ENCODE results near the gene TANC1. TPM values are rescaled to one million over a fixed set of nuclear protein-coding genes. Genes with fewer than 3 reads are reported as not detected.

TANC1 gene
- total and polyA plus RNA-seq, 4 donors, result 7.8 to 58.3 (median 48.0) TPM

- no peaks in the 10 kb centered on the region for H3K36me3 ChIP-seq (ENCODE audit: control insufficient read depth in 1 of 2, insufficient read depth in 2 of 2, low read length in 1 of 2)
- no peak overlapping the region for H3K4me3 ChIP-seq (ENCODE audit: low read length in 2 of 2)
- H3K27me3 ChIP-seq (ENCODE audit: control insufficient read depth in 1 of 2, insufficient read depth in 2 of 2, low read length in 1 of 2), result no peaks in the 10 kb centered on the region
- H3K4me1 ChIP-seq (ENCODE audit: control insufficient read depth in 1 of 2, insufficient read depth in 2 of 2, low read length in 2 of 2), result no peaks in the 10 kb centered on the region
- intact Hi-C loops (cut with DNase I), result no loop called here
- no peak overlapping the region for H3K27ac ChIP-seq (ENCODE audit: low read depth in 1 of 2, low read length in 2 of 2)
- 31 to 64% methylated on average over 2 of the region's 2 CpGs for WGBS, 2 donors
- no peaks in the 10 kb centered on the region for H3K9me3 ChIP-seq (ENCODE audit: control insufficient read depth, low read length)
- no peak for ATAC-seq (ENCODE audit: low FRiP score)
- DNase-seq, result no peak
Observed at GRCh38 chr2:159256159-159256558, 287.7 kb downstream of the TANC1 start.

- 67 to 80% methylated on average over 6 of the region's 6 CpGs for WGBS, 2 donors
- no peak for DNase-seq
- no peaks in the 10 kb centered on the region for H3K27me3 ChIP-seq (ENCODE audit: control insufficient read depth in 1 of 2, insufficient read depth in 2 of 2, low read length in 1 of 2)
- no peak overlapping the region for H3K27ac ChIP-seq (ENCODE audit: low read depth in 1 of 2, low read length in 2 of 2)
- H3K9me3 ChIP-seq (ENCODE audit: control insufficient read depth, low read length), result no peaks in the 10 kb centered on the region
- H3K36me3 ChIP-seq (ENCODE audit: control insufficient read depth in 1 of 2, insufficient read depth in 2 of 2, low read length in 1 of 2), result no peaks in the 10 kb centered on the region
- H3K4me1 ChIP-seq (ENCODE audit: control insufficient read depth in 1 of 2, insufficient read depth in 2 of 2, low read length in 2 of 2), result peaks cover 0 to 2% of the 10 kb centered on the region in 2 donors
- intact Hi-C loops (cut with DNase I), result no loop called here
- no peak overlapping the region for H3K4me3 ChIP-seq (ENCODE audit: low read length in 2 of 2)
- ATAC-seq (ENCODE audit: low FRiP score), result no peak
Observed at GRCh38 chr2:159262226-159262625, 293.8 kb downstream of the TANC1 start.

- DNase-seq (no peak), ATAC-seq (ENCODE audit: low FRiP score) (no peak)
- Histone ChIP-seq H3K27ac (ENCODE audit: low read depth in 1 of 2, low read length in 2 of 2) (no peak overlapping the region), H3K36me3 (ENCODE audit: control insufficient read depth in 1 of 2, insufficient read depth in 2 of 2, low read length in 1 of 2) (no peaks in the 10 kb centered on the region), H3K4me1 (ENCODE audit: control insufficient read depth in 1 of 2, insufficient read depth in 2 of 2, low read length in 2 of 2) (peaks cover 0 to 2% of the 10 kb centered on the region in 2 donors), H3K4me3 (ENCODE audit: low read length in 2 of 2) (no peak overlapping the region), H3K27me3 (ENCODE audit: control insufficient read depth in 1 of 2, insufficient read depth in 2 of 2, low read length in 1 of 2) (no peaks in the 10 kb centered on the region), H3K9me3 (ENCODE audit: control insufficient read depth, low read length) (no peaks in the 10 kb centered on the region)
- 86 to 87% methylated on average over 5 of the region's 5 CpGs for WGBS, 2 donors
- intact Hi-C loops (cut with DNase I), result no loop called here
Observed at GRCh38 chr2:159262904-159263303, 294.5 kb downstream of the TANC1 start.

- H3K9me3 ChIP-seq (ENCODE audit: control insufficient read depth, low read length), result no peaks in the 10 kb centered on the region
- no peaks in the 10 kb centered on the region for H3K27me3 ChIP-seq (ENCODE audit: control insufficient read depth in 1 of 2, insufficient read depth in 2 of 2, low read length in 1 of 2)
- H3K36me3 ChIP-seq (ENCODE audit: control insufficient read depth in 1 of 2, insufficient read depth in 2 of 2, low read length in 1 of 2), result no peaks in the 10 kb centered on the region
- 48 to 59% methylated on average over 1 of the region's 1 CpG for WGBS, 2 donors
- H3K4me1 ChIP-seq (ENCODE audit: control insufficient read depth in 1 of 2, insufficient read depth in 2 of 2, low read length in 2 of 2), result peaks cover 0 to 2% of the 10 kb centered on the region in 2 donors
- DNase-seq, result no peak
- H3K27ac ChIP-seq (ENCODE audit: low read depth in 1 of 2, low read length in 2 of 2), result no peak overlapping the region
- ATAC-seq (ENCODE audit: low FRiP score), result no peak
- intact Hi-C loops (cut with DNase I), result no loop called here
- H3K4me3 ChIP-seq (ENCODE audit: low read length in 2 of 2), result no peak overlapping the region
Observed at GRCh38 chr2:159265171-159265576, 296.7 kb downstream of the TANC1 start.

- H3K27me3 ChIP-seq (ENCODE audit: control insufficient read depth in 1 of 2, insufficient read depth in 2 of 2, low read length in 1 of 2), result no peaks in the 10 kb centered on the region
- H3K36me3 ChIP-seq (ENCODE audit: control insufficient read depth in 1 of 2, insufficient read depth in 2 of 2, low read length in 1 of 2), result no peaks in the 10 kb centered on the region
- peaks cover 0 to 2% of the 10 kb centered on the region in 2 donors for H3K4me1 ChIP-seq (ENCODE audit: control insufficient read depth in 1 of 2, insufficient read depth in 2 of 2, low read length in 2 of 2)
- no peak overlapping the region for H3K4me3 ChIP-seq (ENCODE audit: low read length in 2 of 2)
- DNase-seq (no peak), ATAC-seq (ENCODE audit: low FRiP score) (no peak)
- intact Hi-C loops (cut with DNase I), result no loop called here
- no peaks in the 10 kb centered on the region for H3K9me3 ChIP-seq (ENCODE audit: control insufficient read depth, low read length)
- H3K27ac ChIP-seq (ENCODE audit: low read depth in 1 of 2, low read length in 2 of 2), result no peak overlapping the region
- 97 to 99% methylated on average over 3 of the region's 3 CpGs for WGBS, 2 donors
Observed at GRCh38 chr2:159266554-159266953, 298.1 kb downstream of the TANC1 start.

- Histone ChIP-seq H3K9me3 (ENCODE audit: control insufficient read depth, low read length) (no peaks in the 10 kb centered on the region), H3K36me3 (ENCODE audit: control insufficient read depth in 1 of 2, insufficient read depth in 2 of 2, low read length in 1 of 2) (no peaks in the 10 kb centered on the region), H3K27ac (ENCODE audit: low read depth in 1 of 2, low read length in 2 of 2) (no peak overlapping the region), H3K4me3 (ENCODE audit: low read length in 2 of 2) (no peak overlapping the region), H3K27me3 (ENCODE audit: control insufficient read depth in 1 of 2, insufficient read depth in 2 of 2, low read length in 1 of 2) (no peaks in the 10 kb centered on the region), H3K4me1 (ENCODE audit: control insufficient read depth in 1 of 2, insufficient read depth in 2 of 2, low read length in 2 of 2) (peaks cover 0 to 2% of the 10 kb centered on the region in 2 donors)
- DNase-seq (no peak), ATAC-seq (ENCODE audit: low FRiP score) (no peak)
- intact Hi-C loops (cut with DNase I), result no loop called here
- 92 to 96% methylated on average over 1 of the region's 1 CpG for WGBS, 2 donors
Observed at GRCh38 chr2:159267921-159268320, 299.5 kb downstream of the TANC1 start.

GRCh38 chr2:159270744-159271379, 302.4 kb downstream of the TANC1 start:
- WGBS, 2 donors, result 97 to 98% methylated on average over 4 of the region's 4 CpGs

GRCh38 chr2:159272156-159272555, 303.7 kb downstream of the TANC1 start:
- ATAC-seq (ENCODE audit: low FRiP score), result no peak
- DNase-seq, result no peak
- H3K4me1 ChIP-seq (ENCODE audit: control insufficient read depth in 1 of 2, insufficient read depth in 2 of 2, low read length in 2 of 2), result no peaks in the 10 kb centered on the region
- intact Hi-C loops (cut with DNase I), result no loop called here
- 80 to 87% methylated on average over 5 of the region's 5 CpGs for WGBS, 2 donors
- no peaks in the 10 kb centered on the region for H3K9me3 ChIP-seq (ENCODE audit: control insufficient read depth, low read length)
- peaks cover 0 to 2% of the 10 kb centered on the region in 2 donors for H3K36me3 ChIP-seq (ENCODE audit: control insufficient read depth in 1 of 2, insufficient read depth in 2 of 2, low read length in 1 of 2)
- H3K27ac ChIP-seq (ENCODE audit: low read depth in 1 of 2, low read length in 2 of 2), result no peak overlapping the region
- no peak overlapping the region for H3K4me3 ChIP-seq (ENCODE audit: low read length in 2 of 2)
- no peaks in the 10 kb centered on the region for H3K27me3 ChIP-seq (ENCODE audit: control insufficient read depth in 1 of 2, insufficient read depth in 2 of 2, low read length in 1 of 2)

More at GRCh38 chr2:159270744-159271379, 302.4 kb downstream of the TANC1 start:
- Histone ChIP-seq H3K9me3 (ENCODE audit: control insufficient read depth, low read length) (no peaks in the 10 kb centered on the region), H3K4me1 (ENCODE audit: control insufficient read depth in 1 of 2, insufficient read depth in 2 of 2, low read length in 2 of 2) (no peaks in the 10 kb centered on the region), H3K27me3 (ENCODE audit: control insufficient read depth in 1 of 2, insufficient read depth in 2 of 2, low read length in 1 of 2) (no peaks in the 10 kb centered on the region), H3K4me3 (ENCODE audit: low read length in 2 of 2) (no peak overlapping the region), H3K36me3 (ENCODE audit: control insufficient read depth in 1 of 2, insufficient read depth in 2 of 2, low read length in 1 of 2) (peaks cover 0 to 2% of the 10 kb centered on the region in 2 donors), H3K27ac (ENCODE audit: low read depth in 1 of 2, low read length in 2 of 2) (no peak overlapping the region)
- ATAC-seq (ENCODE audit: low FRiP score) (no peak), DNase-seq (no peak)
- intact Hi-C loops (cut with DNase I), result no loop called here

GRCh38 chr2:159275111-159275510, 306.7 kb downstream of the TANC1 start:
- intact Hi-C loops (cut with DNase I), result no loop called here
- 97 to 98% methylated on average over 1 of the region's 1 CpG for WGBS, 2 donors
- H3K4me3 ChIP-seq (ENCODE audit: low read length in 2 of 2), result no peak overlapping the region
- DNase-seq, result no peak
- no peaks in the 10 kb centered on the region for H3K4me1 ChIP-seq (ENCODE audit: control insufficient read depth in 1 of 2, insufficient read depth in 2 of 2, low read length in 2 of 2)
- peaks cover 0 to 2% of the 10 kb centered on the region in 2 donors for H3K36me3 ChIP-seq (ENCODE audit: control insufficient read depth in 1 of 2, insufficient read depth in 2 of 2, low read length in 1 of 2)
- H3K27me3 ChIP-seq (ENCODE audit: control insufficient read depth in 1 of 2, insufficient read depth in 2 of 2, low read length in 1 of 2), result no peaks in the 10 kb centered on the region
- ATAC-seq (ENCODE audit: low FRiP score), result no peak
- no peaks in the 10 kb centered on the region for H3K9me3 ChIP-seq (ENCODE audit: control insufficient read depth, low read length)
- no peak overlapping the region for H3K27ac ChIP-seq (ENCODE audit: low read depth in 1 of 2, low read length in 2 of 2)
